ENCODE data around the gene AREL1.

Gene AREL1

DNA sequence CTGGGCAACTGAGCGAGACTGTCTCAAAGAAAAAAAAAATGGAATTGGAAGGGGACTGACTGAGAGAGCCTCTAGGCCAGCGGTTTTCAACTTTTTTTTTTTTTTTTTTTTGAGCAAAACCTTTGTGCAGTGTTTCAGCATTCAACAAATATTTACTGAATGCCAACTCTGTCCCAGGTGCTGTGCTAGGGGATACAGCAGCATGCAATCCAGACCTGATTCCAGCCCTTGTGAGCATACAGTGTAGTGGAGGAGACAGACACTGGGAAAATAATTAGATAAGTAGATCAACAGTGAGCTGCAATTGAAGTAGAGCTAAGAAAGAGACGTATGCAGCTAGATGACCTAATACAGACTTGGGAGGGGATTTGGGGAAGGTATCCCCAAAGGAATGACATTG lies 77.0 kb downstream of the AREL1 start:
- Histone ChIP-seq H2AFZ (ENCODE audit: low read length) (no peak overlapping the region), H3K36me3 (ENCODE audit: insufficient read depth, low read length) (no peaks in the 10 kb centered on the region), H3K79me2 (ENCODE audit: insufficient read depth, low read length) (no peaks in the 10 kb centered on the region), H3K9me2 (replicated peaks; ENCODE audit: low read depth, low read length) (no peaks in the 10 kb centered on the region), H3K4me1 (ENCODE audit: insufficient read depth, low read length, poor library complexity, severe bottlenecking) (no peaks in the 10 kb centered on the region), H3K4me2 (ENCODE audit: low read depth, low read length, poor library complexity, severe bottlenecking) (no peak overlapping the region), H3K27me3 (ENCODE audit: insufficient read depth, low read length, poor library complexity, severe bottlenecking) (no peaks in the 10 kb centered on the region), H3K4me3 (ENCODE audit: low read length, poor library complexity, severe bottlenecking) (no peak overlapping the region), H4K20me1 (ENCODE audit: insufficient read depth, low read length, poor library complexity, severe bottlenecking) (no peaks in the 10 kb centered on the region), H3K9me3 (ENCODE audit: insufficient read depth, low read depth, low read length) (no peaks in the 10 kb centered on the region), H3F3A (ENCODE audit: low read depth) (no peaks in the 10 kb centered on the region), H3K9ac (ENCODE audit: low read depth, low read length, poor library complexity, severe bottlenecking) (no peak overlapping the region)
- TF ChIP-seq, protein P1, sequence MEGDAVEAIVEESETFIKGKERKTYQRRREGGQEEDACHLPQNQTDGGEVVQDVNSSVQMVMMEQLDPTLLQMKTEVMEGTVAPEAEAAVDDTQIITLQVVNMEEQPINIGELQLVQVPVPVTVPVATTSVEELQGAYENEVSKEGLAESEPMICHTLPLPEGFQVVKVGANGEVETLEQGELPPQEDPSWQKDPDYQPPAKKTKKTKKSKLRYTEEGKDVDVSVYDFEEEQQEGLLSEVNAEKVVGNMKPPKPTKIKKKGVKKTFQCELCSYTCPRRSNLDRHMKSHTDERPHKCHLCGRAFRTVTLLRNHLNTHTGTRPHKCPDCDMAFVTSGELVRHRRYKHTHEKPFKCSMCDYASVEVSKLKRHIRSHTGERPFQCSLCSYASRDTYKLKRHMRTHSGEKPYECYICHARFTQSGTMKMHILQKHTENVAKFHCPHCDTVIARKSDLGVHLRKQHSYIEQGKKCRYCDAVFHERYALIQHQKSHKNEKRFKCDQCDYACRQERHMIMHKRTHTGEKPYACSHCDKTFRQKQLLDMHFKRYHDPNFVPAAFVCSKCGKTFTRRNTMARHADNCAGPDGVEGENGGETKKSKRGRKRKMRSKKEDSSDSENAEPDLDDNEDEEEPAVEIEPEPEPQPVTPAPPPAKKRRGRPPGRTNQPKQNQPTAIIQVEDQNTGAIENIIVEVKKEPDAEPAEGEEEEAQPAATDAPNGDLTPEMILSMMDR (conservative IDR thresholded peaks at IDR 0.05; ENCODE audit: low read length): no peak
- no peak for TF ChIP-seq EZH2phosphoT487 (IDR thresholded peaks at IDR 0.05; ENCODE audit: borderline replicate concordance)

DNA sequence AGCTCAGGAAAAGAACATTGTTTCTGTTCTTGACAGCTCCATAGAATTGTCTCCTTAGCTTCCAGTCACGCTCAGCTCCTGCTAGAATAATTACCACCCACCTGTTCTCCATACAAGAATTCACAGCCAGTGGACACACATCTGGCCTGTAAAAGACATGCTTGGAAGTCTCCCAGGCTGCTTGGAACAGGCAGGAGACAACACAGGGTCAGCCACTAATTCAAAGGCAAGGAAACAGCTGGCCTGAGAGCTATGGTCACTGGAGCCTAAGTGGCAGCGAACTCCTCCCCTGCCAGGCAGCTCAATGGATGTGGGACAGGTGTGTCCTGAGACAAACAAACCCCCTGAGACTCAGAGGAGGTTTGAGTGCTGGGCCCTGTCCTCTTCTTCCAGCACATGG lies 77.9 kb downstream of the AREL1 start:
- no peaks in the 10 kb centered on the region for H3K4me1 ChIP-seq (ENCODE audit: insufficient read depth, low read length, poor library complexity, severe bottlenecking)
- H2AFZ ChIP-seq (ENCODE audit: low read length): no peak overlapping the region
- H3K4me3 ChIP-seq (ENCODE audit: low read length, poor library complexity, severe bottlenecking): no peak overlapping the region
- no peaks in the 10 kb centered on the region for H3K9me3 ChIP-seq (ENCODE audit: insufficient read depth, low read depth, low read length)
- H3K4me2 ChIP-seq (ENCODE audit: low read depth, low read length, poor library complexity, severe bottlenecking): no peak overlapping the region
- H3K9ac ChIP-seq (ENCODE audit: low read depth, low read length, poor library complexity, severe bottlenecking): no peak overlapping the region
- no peaks in the 10 kb centered on the region for H4K20me1 ChIP-seq (ENCODE audit: insufficient read depth, low read length, poor library complexity, severe bottlenecking)
- no peaks in the 10 kb centered on the region for H3K79me2 ChIP-seq (ENCODE audit: insufficient read depth, low read length)
- H3K36me3 ChIP-seq (ENCODE audit: insufficient read depth, low read length): no peaks in the 10 kb centered on the region
- H3K27me3 ChIP-seq (ENCODE audit: insufficient read depth, low read length, poor library complexity, severe bottlenecking): no peaks in the 10 kb centered on the region
- H3K9me2 ChIP-seq (replicated peaks; ENCODE audit: low read depth, low read length): no peaks in the 10 kb centered on the region
- TF ChIP-seq, protein P1 (conservative IDR thresholded peaks at IDR 0.05; ENCODE audit: low read length): no peak
- no peak for TF ChIP-seq EZH2phosphoT487 (IDR thresholded peaks at IDR 0.05; ENCODE audit: borderline replicate concordance)
- no peaks in the 10 kb centered on the region for H3F3A ChIP-seq (ENCODE audit: low read depth)

- Histone ChIP-seq H3K9ac (ENCODE audit: low read depth, low read length, poor library complexity, severe bottlenecking) (no peak overlapping the region), H3K4me2 (ENCODE audit: low read depth, low read length, poor library complexity, severe bottlenecking) (no peak overlapping the region), H3K4me3 (ENCODE audit: low read length, poor library complexity, severe bottlenecking) (no peak overlapping the region), H3K9me3 (ENCODE audit: insufficient read depth, low read depth, low read length) (no peaks in the 10 kb centered on the region), H3K36me3 (ENCODE audit: insufficient read depth, low read length) (no peaks in the 10 kb centered on the region), H2AFZ (ENCODE audit: low read length) (no peak overlapping the region), H3F3A (ENCODE audit: low read depth) (no peaks in the 10 kb centered on the region), H4K20me1 (ENCODE audit: insufficient read depth, low read length, poor library complexity, severe bottlenecking) (no peaks in the 10 kb centered on the region), H3K9me2 (replicated peaks; ENCODE audit: low read depth, low read length) (no peaks in the 10 kb centered on the region), H3K27me3 (ENCODE audit: insufficient read depth, low read length, poor library complexity, severe bottlenecking) (no peaks in the 10 kb centered on the region), H3K79me2 (ENCODE audit: insufficient read depth, low read length) (no peaks in the 10 kb centered on the region), H3K4me1 (ENCODE audit: insufficient read depth, low read length, poor library complexity, severe bottlenecking) (no peaks in the 10 kb centered on the region)
- no peak for TF ChIP-seq EZH2phosphoT487 (IDR thresholded peaks at IDR 0.05; ENCODE audit: borderline replicate concordance)
- TF ChIP-seq, protein P1 (conservative IDR thresholded peaks at IDR 0.05; ENCODE audit: low read length): no peak
These were observed 78.4 kb downstream of the AREL1 start for GRCh38 chr14:74634481-74634880.
